ENCODE results near the gene DEPDC5.

The DEPDC5 gene

DNA sequence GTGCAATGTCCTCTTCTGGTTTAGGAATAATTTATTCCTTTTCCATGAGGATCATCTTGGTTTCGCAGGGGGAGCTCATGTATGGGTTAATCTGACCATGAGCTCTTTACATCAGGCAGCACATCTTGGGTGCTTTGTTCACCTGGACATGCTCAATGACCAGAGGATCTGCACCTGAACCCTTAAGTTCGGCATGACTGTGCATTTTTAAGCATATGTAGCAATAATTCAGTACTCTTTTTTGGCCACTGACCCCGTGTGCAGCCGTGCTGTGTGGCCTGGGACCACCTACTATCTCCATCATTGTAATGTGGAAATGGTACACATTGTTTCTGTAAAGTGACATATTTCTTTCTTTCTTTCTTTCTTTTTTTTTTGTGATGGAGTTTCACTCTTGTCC is 62.9 kb downstream of the DEPDC5 start:
- DNase-seq, result no peak

DNA sequence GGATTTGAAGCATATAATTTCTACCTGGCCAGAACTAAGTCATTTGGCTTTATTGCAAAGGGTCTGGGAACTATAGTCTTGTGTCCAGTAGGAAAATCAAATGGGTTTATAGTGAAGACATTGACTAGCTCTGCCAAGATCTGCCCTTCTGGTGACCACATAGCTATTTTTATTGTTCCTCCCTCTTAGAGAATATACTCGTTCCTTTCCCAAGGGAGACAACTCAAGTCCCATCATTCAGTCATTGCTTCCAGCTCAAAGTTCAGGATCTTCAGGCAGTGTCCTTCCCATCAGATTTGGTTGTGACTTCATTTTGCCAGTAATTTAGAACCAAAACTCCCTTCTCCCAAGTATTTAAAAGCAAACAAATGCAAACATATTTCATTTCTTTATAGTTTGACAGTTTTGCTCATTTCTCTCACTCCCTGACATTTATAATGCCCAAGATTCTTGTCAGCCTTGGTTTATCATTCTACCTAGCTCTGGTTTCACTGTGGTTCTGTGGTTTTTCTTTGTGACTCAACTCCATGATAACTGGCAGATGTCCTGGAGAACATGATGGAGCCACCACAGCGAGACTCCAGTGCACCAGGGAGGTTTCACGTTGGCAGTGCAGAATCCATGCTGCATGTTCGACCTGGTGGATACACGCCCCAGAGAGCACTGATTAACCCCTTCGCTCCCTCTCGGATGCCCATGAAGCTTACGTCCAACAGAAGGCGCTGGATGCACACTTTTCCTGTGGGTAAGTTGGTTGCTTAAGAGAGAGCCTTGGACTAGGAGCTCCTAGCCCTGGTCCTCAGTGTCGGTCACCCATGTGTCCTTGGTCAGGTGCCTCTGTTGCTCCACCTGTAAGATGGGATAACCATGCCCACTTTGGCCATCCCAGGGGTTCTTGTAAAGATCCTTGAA is 64.9 kb downstream of the DEPDC5 start:
- no peak for DNase-seq

DNA sequence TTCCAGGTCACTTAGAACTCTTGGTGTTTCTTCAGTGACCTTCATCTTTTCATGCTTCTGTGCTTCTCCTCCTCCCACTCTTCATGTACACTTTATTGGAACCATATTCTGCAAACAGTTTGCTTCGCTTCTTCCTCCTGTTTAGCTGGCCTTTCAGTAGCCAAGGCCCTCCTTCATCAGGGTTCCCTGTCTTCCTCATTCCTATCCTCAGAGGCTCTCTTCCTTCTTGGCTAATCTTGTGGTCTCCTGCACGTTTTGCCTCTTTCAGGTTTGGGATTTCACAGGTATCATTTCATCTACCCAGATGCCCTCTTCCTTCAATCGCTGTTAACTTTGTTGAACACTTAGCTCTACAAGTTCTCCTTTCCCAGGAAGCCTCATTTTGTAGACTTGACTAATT is 66.8 kb downstream of the DEPDC5 start:
- DNase-seq, result no peak

DNA sequence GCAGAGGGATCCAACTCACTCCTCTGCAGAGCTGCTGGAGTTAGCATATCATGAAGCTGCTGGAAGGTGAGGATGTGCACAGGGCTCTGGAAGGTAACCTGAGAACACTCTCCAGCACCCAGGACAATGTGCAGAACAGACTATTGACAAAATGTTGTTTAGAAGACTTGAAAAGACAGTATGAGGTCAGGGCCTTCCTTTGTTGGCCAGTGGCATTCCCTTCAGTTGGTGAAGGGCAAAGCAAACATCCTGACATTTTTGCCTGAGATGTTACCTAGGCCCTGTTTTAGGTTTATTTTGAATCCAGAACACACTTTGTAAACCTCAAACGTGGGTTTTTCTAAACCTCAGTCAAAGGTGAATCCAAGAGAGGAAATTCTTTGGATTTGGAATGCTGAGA is 67.8 kb downstream of the DEPDC5 start:
- DNase-seq, result no peak

DNA sequence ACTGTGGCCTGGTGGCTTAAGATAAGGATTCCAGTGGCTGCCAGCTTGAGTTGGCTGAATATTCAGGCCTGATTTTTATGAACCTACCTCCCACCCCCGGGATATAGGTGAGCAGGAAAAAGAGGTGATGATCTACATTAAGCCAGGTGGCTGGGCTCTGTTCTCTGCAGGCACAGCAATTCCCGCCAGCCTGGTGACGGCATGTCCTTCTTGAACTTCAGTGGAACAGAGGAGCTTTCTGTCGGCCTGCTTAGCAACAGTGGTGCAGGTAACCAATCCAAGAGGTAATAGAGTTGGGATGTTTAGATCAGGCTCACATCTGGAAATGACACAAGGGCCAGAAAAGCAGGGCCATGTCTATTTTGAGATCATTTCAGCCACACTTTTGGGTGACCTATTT is 68.7 kb downstream of the DEPDC5 start:
- no peak for DNase-seq

DNA sequence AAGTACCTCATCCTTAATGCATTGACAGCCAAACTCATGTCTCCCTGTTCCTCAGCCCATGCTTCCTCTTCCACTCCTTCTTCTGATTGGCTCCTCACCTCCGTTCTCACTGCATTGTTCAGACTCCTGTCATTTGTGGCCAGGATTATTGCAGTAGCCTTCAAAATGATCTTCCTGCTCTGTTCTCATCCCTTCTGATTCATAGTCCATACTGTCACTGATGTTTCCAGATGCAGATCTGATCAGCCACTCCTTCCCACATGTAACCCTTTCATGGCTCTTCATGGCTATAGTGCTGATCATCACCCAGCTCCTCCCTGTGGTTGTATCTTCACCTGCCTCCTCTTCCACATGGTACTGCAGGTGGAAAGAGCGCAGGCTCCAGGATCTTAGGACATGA is 71.7 kb downstream of the DEPDC5 start:
- DNase-seq, result no peak

DNA sequence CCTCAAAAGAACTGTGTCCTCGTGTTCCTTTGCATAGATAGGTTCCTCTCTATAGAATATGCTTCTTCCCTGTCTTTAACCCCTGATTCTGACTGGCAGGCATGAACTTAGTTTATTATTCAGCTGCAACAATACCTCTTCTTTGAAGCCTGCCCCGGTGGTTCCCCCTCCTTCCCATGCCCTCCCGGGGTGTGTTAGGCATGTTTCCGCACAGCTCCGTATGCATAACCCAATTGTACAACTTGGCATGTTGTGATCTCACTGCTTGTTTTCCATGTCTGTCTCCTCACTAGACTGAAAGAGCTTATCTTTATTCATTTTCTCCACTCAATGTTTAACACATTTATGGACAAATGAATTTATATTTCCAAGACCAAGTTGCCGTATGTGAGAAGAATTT is 72.6 kb downstream of the DEPDC5 start:
- no peak for DNase-seq

DNA sequence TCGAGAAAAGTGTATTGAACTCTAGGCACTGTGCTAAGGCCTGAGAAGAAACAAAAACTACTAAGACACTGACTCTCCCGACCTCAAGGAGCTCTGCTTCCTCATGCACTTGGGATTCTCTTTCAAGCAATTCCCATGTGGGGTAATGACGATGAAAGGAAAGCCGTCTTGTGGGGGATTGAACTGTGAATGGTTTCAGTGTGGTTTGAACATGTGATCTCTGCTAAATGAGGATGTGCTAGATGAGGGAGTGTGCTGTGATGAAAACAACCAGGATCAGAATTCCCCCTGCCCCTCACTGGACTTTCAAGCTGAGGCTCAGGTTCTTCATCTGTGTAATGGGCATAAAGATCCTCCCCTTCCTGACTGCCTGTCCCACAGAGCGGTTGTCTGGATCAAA is 74.9 kb downstream of the DEPDC5 start:
- DNase-seq, result no peak

DNA sequence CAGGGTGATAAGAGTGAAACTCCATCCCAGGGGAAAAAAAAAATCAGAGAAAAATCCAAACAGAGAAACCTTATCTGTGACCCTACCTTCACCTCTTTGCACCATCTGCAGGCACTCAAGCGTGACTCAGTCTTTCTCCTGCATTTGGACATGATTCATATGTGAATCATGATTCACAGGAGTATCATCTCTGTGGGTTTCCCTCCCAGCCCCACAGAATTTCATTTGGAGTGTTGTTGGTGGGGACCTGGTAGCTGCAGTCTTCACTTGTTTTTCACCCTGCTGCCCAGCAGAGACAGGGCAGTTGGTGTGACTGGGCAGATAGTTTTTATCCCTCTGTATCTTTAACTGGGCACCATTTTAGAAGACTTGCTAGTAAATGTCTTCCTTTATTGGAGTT is 75.7 kb downstream of the DEPDC5 start:
- DNase-seq, result peak; percentile 87

DNA sequence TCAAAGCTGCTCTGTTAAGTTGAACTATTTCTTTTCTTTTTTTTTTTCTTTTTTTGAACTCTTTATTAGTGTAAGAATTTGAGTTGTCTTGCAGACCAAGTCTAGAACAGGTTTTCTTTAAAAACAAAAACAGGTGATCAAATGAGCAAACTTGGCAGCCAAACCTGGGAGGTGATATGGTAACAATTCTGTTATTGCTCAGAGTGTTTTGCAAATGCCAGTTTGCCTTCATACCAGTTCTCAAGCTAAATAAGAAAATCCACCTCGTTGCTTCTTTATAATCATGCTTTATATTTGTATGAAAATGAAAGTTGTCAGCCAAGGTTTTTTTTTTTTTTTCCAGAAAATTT is 76.9 kb downstream of the DEPDC5 start:
- DNase-seq, result no peak

DNA sequence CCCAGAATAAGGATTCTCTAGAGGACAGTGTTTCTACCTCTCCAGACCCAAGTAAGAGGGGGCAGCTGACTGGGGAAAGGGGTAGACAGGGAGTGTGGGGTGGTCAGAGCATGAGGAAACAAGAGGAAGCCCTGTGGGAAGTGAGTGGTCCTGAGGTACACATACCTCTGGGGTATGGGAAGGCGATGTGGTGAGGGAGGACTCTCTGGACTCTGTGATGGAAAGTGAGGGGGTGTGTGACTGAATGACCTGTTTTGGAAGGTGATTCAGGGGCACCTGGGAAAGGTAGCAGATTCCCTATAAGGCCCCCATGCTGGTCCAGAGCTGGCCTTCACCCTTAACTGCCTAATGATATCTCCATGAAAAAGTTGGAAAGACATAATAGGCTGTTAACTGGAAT is 80.1 kb downstream of the DEPDC5 start:
- DNase-seq, result no peak

DNA sequence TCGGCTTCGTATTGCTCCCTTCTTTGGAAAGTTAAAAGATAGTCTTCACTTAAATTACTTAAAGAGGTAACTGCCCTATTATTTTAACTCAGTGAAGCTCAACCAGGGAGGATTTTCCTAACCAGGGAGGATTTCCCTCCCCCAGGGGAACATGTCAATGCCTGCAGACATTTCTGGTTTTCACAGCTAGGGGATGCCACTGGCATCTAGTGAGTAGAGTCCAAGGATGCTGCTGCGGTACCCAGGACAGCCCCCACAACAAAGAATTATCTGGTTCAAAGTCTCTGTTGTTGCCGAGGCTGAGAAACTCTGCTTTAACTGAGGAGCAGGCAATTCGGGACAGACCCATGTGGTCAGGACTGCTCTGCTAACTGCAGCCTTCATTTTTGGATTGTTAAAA is 82.2 kb downstream of the DEPDC5 start:
- no peak for DNase-seq

DNA sequence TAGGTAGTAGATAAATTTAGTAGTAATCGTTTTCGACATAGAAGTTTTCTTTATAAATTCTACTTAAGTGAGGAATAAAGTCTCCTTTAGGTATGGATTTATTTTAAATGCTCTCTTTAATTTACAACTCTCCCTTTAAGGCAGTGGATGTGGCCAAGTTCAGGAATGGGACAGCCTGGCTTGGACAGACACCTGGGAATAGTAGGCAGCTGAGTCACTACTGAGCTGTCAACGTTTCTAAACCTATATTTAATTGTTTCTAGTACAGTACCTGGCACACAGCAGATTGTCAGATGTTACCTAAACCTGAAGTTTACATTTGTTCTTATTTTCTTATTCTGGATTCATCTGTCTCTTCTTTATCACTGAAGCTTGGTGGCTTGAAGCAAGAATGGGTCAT is 85.1 kb downstream of the DEPDC5 start:
- DNase-seq, result no peak

DNA sequence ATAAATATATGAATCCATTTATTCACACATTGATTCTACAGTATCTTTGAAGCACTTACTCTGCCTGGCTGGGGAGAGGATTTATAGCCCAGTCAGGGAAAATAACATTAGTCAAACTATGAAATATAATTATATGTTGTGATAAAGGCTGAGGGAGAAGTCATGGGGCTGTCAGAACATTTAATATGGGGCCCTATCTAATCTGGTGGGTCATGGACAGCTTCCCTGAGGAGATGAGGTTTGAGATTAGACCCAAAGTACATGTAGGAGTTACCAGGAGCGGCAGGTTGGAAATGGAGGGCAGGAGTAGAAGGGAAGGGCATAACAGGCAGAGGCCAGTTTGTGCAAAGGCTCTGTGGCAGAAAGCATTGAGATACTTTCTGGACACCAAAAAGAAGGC is 86.2 kb downstream of the DEPDC5 start:
- DNase-seq, result no peak

DNA sequence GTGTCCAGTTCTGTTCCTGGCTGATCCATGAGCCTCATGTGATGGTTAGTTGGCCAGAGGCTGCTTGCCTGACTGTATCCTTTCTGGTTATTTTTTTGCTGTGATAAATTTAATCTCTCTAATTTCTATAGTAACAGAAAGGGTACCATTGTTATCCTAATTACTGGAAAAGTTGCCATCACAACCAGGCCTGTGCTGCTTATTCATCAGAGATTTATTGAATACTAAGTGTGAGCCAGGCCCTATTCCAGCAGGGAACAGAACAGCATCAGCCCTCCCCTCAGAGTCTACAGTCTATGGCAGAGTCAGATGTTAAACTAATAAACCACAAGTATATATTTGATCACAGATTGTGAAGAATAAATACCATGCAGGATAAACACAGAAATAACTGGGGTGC is 86.8 kb downstream of the DEPDC5 start:
- no peak for DNase-seq

DNA sequence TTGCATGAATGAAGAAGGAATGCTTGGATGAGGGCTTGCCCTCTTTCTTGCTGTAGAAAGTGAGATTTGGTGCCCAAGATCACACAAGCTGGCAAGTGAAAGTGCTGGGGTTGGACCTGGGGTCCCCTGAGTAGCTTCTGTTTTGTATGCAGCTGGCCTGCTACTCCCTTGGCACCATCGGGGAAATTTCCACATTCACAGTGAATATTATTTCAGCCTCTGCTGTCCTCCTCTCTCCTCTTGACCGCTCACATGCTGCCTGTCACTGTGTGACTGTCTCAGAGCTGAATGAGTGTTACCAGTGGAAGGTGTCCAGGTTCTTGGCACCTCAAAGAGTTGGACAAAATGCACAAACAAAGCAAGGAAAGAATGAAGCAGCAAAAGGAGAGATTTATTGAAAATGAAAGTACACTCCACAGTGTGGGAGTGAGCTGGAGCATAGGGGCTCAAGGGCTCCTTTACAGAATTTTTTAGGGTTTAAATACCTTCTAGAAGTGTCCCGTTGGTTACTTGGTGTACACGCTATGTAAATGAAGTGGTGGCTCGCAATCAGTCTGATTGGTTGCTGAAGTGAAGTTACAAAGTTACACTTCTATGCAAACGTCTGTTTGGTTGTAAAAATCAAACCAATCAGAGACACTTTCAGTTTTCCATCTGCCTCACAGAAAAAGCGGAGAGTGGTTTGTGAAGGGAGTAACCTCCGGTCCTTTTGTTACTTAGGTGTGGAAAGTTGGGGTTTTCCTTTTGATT is 87.4 kb downstream of the DEPDC5 start:
- DNase-seq, result no peak

DNA sequence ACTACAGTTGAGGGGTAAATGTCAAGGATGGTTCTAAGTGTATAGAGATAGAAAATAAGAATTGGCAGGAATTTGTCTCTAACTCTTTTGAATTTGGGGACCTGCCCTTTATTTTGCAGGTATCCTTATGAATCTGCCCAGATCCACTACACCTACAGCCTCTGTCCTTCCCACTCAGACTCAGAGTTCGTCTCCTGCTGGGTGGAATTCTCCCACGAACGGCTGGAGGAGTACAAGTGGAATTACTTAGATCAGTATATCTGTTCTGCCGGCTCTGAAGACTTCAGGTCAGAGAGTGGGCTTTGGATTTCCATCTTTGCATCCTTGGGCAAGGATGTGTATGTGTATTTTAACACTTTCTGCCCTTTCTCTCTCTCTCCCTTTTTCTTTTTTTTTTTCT is 89.7 kb downstream of the DEPDC5 start:
- no peak for DNase-seq

DNA sequence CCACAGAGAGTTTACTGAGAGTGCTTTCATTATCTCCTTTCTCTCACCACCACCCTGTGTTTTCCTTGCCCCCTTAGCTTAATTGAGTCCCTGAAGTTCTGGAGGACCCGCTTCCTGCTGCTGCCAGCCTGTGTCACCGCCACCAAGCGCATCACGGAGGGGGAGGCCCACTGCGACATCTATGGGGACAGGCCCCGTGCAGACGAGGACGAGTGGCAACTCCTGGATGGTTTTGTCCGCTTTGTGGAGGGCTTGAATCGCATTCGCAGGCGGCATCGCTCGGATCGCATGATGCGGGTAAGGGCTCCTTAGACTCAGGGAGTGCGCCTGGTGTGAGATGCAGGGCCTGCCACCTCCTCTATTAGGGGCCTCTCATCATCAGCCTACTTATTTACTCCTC is 91.1 kb downstream of the DEPDC5 start:
- no peak for DNase-seq

DNA sequence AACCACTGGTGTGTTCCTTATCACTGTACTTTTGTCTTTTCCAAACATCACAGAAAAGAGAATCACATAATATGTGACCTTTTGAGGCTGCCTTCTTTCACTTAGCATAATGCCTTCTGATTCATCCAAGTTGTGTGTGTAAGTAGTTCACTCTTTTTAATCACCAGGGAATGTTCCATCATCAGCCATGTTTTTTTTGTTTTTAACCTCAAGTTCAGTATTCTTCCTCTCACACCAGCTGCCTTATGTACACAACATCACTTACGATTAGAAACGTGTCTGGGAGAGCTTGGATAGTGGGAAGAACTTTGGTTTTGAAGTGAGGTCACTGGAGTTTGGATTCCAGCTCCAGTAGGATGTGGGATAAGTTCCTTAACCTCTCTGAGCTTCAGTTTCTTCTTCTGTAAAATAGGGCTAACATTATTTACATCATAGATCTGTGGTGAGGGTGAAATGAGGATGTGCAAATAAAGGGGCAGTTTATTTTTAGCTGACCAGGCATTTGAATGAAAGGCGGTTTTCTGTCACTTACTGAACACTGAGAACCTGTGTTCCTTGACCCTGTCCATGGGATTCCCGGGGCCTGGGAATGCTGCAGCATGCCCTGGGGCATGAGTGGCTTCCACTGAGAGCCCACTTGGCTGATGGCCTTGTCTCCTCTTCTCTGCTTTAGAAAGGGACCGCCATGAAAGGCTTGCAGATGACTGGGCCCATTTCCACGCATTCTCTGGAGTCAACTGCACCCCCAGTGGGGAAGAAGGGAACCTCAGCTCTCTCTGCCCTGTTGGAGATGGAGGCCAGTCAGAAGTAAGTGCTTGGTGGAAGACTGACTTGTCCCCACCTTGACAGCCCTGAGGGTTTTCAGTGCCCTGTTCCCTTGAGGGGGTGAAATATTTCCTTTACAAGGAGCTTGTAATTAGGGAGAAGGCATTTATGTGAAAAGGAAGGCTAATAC is 92.6 kb downstream of the DEPDC5 start:
- DNase-seq, result no peak

DNA sequence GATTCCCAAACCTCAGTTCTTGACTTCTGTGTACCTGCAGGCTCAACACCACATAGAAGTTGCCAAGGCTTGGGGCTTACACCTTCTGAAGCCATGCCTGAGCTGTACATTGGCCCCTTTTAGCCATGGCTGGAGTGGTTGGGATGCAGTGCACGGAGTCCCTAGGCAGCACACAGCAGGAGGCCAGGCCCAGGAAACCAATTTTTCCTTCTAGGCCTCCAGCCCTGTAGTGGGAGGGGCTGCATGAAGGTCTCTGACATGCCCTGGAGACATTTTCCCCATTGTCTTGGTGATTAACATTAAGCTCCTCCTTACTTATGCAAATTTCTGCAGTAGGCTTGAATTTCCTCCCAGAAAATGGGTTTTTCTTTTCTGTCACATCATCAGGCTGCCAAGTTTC is 94.6 kb downstream of the DEPDC5 start:
- DNase-seq, result no peak

DNA sequence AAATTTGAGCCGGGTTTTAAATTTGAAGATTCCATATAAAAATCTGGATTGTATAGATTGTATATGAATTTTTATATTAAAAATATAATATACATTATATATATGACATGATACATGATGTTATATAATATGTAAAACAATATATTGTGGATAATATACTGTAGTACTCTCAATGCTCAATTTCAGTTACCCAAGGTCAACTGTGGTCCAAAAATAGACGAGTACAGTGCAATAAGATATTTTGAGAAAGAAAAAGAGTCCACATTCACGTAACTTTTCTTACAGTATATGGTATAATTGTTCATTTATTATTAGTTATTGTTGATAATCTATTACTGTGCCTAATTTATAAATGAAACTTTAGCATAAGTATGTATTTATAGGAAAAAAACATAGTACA is 96.3 kb downstream of the DEPDC5 start:
- no peak for DNase-seq

DNA sequence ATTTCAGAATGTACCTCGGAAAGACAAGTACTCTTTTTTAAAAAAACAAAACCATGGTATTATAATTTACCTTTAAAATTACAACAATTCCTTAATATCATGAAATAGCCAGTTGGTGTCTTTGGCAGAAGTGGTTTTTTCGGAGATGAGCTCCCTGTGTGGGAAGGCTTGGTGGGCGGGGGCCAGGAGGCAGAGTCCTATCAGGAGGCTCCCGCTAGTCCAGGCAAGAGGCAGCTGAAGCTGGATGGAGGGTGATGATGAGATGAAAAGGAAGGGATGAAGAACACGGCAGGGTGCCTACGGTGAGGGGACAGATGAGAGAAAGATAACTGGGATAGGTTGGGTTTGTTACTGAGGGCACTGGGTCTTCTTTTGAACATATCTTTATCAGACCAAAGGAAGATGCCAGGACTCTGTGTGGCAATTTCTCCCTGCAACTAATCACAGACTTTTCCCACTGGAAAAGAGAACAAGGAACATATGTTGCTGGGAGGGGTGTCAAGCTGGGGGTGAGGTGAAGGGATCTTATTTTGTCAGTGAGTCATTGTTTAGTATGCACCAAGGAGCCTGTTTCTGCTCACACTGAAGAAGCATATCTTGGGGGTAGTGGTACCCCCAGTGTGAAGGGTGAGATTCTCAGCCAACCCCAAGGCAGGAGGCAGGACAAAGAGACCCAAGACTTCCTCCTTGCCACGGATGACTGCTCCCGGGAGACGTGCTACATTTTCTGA is 99.0 kb downstream of the DEPDC5 start:
- no peak for DNase-seq
